GM21576 (cell line): Measurements from ENCODE around the gene NLGN3.

Source experiments
- ATAC-seq: cut with Tn5 transposase; IDR thresholded peaks from one replicate; pipeline ENCODE4 v1.9.1; 2021; ENCODE audit warnings: mild to moderate bottlenecking, moderate library complexity; ENCODE audit not compliant: unreplicated experiment

The NLGN3 gene

DNA sequence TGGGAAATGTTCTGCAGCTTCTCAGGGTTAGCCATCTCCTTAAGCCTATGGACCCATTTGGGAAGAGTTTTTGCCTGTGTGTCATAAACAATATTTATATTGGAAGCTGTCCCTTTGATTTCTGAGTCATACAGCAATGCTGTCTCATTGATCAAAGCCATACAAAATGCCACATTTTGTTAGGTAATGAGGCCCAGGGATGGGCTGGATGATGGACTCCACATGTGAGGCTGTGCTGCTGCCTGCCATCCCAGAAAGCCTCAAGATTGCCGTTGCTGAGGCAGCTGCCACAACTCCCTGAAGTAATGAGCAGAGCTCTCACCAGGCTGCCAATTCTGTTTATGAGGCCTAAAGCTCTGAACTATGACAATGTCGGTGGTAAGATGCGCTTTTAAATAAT is 66.2 kb downstream of the NLGN3 start:
- ATAC-seq = no peak

DNA sequence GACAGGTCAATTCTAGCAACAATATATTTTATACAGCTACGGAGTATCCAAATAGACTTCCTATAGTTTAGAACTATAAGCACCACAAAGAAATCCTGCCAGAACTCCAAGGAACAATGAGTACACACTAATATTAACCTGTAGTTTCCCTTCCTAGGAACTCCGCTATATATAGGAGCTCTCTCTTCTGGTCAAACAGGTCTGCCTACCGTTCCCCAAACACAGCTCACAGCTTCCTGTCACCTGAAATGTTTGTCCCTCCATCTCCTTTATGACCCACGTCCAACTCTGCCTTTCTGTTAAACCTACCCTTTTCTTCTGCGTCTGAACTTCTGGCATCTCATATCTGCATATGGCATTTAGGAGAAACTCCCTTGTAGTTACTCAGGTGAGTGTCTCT is 67.9 kb downstream of the NLGN3 start:
- ATAC-seq = no peak

DNA sequence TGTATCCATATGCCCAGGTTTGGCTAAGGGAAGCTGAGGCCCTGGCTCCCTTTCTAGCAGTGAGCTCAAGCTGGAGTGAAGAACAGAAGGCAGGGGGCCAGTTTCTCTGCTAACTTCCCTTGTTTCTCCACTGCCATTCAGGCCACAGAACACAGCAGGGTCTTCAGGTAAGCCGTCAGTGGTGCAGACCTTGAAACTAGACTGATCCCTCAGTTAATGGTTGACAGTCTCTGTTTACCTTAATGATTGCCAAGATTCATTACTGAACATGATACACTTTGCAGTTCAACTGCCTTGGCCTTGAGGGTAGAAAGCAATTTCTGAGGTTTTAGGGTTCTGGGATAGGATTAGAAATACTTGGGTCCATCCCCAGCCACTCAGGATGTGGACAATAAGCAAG is 69.5 kb downstream of the NLGN3 start:
- no peak for ATAC-seq

DNA sequence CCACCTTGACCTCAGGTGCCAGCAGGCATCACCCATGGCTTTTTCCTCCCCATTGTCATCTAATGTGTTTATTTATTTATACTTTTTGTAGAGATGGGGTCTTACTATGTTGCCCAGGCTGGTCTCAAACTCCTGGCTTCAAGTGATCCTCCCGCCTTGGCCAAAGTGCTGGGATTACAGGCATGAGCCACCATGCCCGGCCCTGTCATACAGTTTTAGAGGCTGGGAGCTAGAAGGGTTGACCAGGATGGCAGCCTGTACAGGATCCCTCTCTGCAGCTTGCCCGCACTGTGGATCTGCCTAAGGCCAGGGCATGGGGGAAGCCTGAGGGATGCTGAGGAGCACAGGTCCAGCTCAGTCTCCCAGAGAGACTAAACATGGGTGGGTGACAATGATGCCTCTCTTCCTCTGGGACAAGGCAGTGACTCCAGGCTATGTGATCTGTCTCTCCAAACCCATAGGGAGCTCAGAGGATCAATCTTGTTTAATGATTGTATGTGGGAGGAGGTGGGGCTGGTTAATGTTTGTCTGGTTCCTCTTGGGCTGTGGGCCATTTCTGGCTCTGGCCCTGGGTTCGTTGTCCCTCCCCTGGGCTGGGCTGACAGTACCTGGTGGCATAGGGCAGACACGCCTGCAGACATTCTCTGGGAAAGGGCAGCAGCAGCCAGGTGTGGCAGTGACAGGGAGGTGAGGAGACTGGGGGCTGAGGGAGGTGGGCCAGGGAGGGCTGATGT is 70.1 kb downstream of the NLGN3 start:
- no peak for ATAC-seq

DNA sequence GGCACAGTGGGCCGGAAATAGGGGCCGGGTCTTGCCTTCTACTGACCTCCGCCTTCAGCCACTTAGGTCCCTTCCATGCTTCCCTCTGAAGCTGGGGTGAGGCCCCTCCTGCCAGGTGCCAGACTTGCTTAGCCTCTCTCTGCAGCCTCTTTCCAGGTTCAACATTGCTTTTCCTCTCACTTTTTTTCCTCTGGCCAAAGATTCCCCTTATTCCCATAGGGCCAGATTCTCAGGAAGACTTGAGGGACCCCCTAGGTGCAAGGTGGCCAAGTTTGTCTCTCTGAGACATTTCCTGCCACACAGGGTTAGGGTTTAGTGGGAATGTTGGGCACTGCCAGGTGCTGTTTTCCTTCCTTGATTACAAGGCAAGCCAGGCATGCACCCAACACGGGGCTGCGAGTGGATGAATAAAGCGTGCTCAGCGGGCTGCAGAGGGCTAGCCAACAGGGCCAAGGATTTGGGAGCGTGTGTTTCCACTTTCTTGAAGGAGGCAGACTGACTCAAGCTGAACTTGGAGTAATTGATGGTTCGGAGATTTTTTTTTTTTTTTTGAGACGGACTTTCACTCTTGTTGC is 70.8 kb downstream of the NLGN3 start:
- no peak for ATAC-seq

DNA sequence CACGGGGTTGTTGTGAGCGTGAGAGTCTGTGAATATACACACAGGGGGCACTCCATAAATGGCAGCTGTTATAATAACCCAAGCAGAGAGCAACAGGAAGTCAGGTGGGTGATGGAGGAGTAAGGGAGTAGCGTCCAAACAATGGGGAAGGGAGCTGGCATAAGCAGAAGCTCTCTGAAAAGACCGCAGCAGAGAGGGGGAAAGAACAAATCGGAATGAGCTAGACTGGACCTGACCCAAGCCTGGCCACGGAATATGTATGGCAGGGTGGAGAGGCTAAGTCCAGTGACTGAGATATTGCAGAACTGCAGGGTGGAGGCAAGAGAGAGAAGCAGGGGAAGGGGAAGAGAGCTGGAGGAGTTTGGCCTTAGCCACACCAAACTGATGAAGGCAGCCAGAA is 71.8 kb downstream of the NLGN3 start:
- no peak for ATAC-seq

DNA sequence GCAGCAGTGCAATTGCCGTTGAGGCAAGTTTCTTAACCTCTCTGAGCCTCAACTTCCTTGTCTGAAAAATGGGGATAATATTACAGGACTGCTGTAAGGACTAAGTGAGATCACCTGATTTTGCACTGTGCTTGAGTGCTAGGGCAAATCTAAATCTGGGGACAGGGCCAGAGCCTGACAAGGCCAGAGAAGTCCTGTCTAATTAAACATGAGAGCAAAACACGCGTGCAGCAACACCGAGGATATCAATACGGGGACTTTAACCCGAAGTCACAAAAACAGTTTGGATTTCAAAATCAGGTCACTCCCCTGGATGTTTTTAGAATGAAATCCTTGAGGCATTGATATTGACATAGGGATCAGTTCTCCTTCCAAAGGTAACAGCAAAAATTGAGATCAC is 72.7 kb downstream of the NLGN3 start:
- no peak for ATAC-seq
